HCT116 (cell line): ENCODE data around the gene MEIOC. TPM values are rescaled to one million over a fixed set of nuclear protein-coding genes. Genes with fewer than 3 reads are reported as not detected.

Source experiments
- ATAC-seq: fragments of 200-7000 bp; cut with Tn5 transposase; 2 replicates; pipeline ENCODE4 v1.9.1; 2020; ENCODE audit warnings: mild to moderate bottlenecking, moderate library complexity
- BruUV-seq: library from RNA; stranded (reverse); fragments of 400-500 nt; replicated peaks from 2 replicates; lab custom pipeline; 2021; lab: Mats Ljungman, UMichigan
- CTCF ChIA-PET: fragments of 300-600 bp; sonication (Branson Sonifier 250); formaldehyde crosslinking; loops from one replicate; lab custom pipeline; 2021; ENCODE audit warnings: antibody characterized with exemption; lab: Charles Lee
- POLR2A ChIA-PET: fragments of 300-600, 350-600 bp; sonication (Branson Sonifier 250); formaldehyde crosslinking; loops from one replicate; lab custom pipeline; 2021; ENCODE audit warnings: antibody characterized with exemption; lab: Charles Lee
- RAD21 ChIA-PET, 2 experiments: fragments of 300-600 bp; sonication (Branson Sonifier 250); formaldehyde crosslinking; loops; one replicate each; lab custom pipeline; 2023; ENCODE audit warnings: low total read pairs in 2 of 2; ENCODE audit not compliant: uncharacterized antibody in 2 of 2, unreplicated experiment in 2 of 2, low non-redundant PET in 1 of 2; lab: Charles Lee
- DNase-seq: peaks from one replicate; pipeline ENCODE4 v3.0.0-alpha.2; 2010; ENCODE audit warnings: low read depth, low spot score
- H2AFZ ChIP-seq: fragments of 200-600 bp; shearing (Covaris generic), sonication (generic); 2 replicates; pipeline ENCODE4 v1.6.1; 2017; ENCODE audit warnings: low read depth, mixed run types, mixed read lengths, antibody characterized with exemption, low read length; ENCODE audit not compliant: poor library complexity, severe bottlenecking
- H3K27ac ChIP-seq: 2 replicates; pipeline ENCODE4 v1.5.1; 2012; ENCODE audit warnings: low read depth, low read length
- H3K27me3 ChIP-seq: fragments of 200-600 bp; sonication (generic); 2 replicates; pipeline ENCODE4 v1.6.1; 2016; ENCODE audit warnings: mixed run types, low read length, mixed read lengths; ENCODE audit not compliant: insufficient read depth
- H3K36me3 ChIP-seq, 2 experiments: fragments of 200-500 bp in 1 of 2; fragments of 200-600 bp in 1 of 2; sonication (Bioruptor generic) in 1 of 2; sonication (generic) in 1 of 2; 2 replicates each; pipeline versions ENCODE4 v1.5.1 to v1.6.1; 2014 to 2016; ENCODE audit warnings: low read length in 2 of 2, inconsistent platforms in 1 of 2, mixed read lengths in 1 of 2, mixed run types in 1 of 2; ENCODE audit not compliant: insufficient read depth in 2 of 2, control insufficient read depth in 1 of 2
- H3K4me1 ChIP-seq, 2 experiments: fragments of 200-600 bp in 1 of 2; sonication (generic) in 1 of 2; 2 replicates each; pipeline versions ENCODE4 v1.5.1 to v1.6.1; 2012 to 2017; ENCODE audit warnings: low read length in 2 of 2, inconsistent platforms in 1 of 2, mild to moderate bottlenecking in 1 of 2, mixed read lengths in 1 of 2, mixed run types in 1 of 2, moderate library complexity in 1 of 2; ENCODE audit not compliant: insufficient read depth in 2 of 2, control insufficient read depth in 1 of 2
- H3K4me2 ChIP-seq: fragments of 200-600 bp; sonication (generic); 2 replicates; pipeline ENCODE4 v1.6.1; 2017; ENCODE audit warnings: mixed run types, low read length, mixed read lengths
- H3K4me3 ChIP-seq, 2 experiments: fragments of 200-600 bp in 1 of 2; sonication (generic) in 1 of 2; replicated peaks in 1 of 2; 2 replicates each; pipeline ENCODE4 v1.5.1; 2011 to 2016; ENCODE audit warnings: low read length in 2 of 2, control low read depth in 1 of 2, low read depth in 1 of 2, mild to moderate bottlenecking in 1 of 2, mixed read lengths in 1 of 2, mixed run types in 1 of 2
- H3K79me2 ChIP-seq: fragments of 200-600 bp; sonication (generic); 2 replicates; pipeline ENCODE4 v1.6.1; 2017; ENCODE audit warnings: mild to moderate bottlenecking, mixed run types, low read length, moderate library complexity, mixed read lengths; ENCODE audit not compliant: insufficient read depth
- H3K9ac ChIP-seq: fragments of 200-600 bp; sonication (generic); 2 replicates; pipeline ENCODE4 v1.6.1; 2016; ENCODE audit warnings: low read length, mixed read lengths
- H3K9me2 ChIP-seq: fragments of 200-600 bp; sonication (generic), shearing (Covaris generic); 2 replicates; pipeline ENCODE4 v1.6.1; 2017; ENCODE audit warnings: mixed run types, mild to moderate bottlenecking, moderate library complexity; ENCODE audit not compliant: insufficient read depth
- H3K9me3 ChIP-seq, 2 experiments: fragments of 200-500 bp in 1 of 2; fragments of 200-600 bp in 1 of 2; sonication (Bioruptor generic) in 1 of 2; sonication (generic) in 1 of 2; 2 replicates each; pipeline ENCODE4 v1.6.1; 2014 to 2017; ENCODE audit warnings: low read length in 2 of 2, mixed read lengths in 2 of 2, inconsistent platforms in 1 of 2, low read depth in 1 of 2, mild to moderate bottlenecking in 1 of 2, mixed run types in 1 of 2, moderate library complexity in 1 of 2; ENCODE audit not compliant: control insufficient read depth in 1 of 2, insufficient read depth in 1 of 2
- H4K20me1 ChIP-seq: fragments of 200-600 bp; sonication (generic), shearing (Covaris generic); 2 replicates; pipeline ENCODE4 v1.6.1; 2017; ENCODE audit warnings: mixed run types, mild to moderate bottlenecking, moderate library complexity; ENCODE audit not compliant: insufficient read depth
- CTCF ChIP-seq, 3 experiments: fragments of 200-600 bp in 1 of 3; sonication (generic) in 1 of 3; IDR thresholded peaks in 2 of 3; conservative IDR thresholded peaks in 1 of 3; 2 replicates each; pipeline ENCODE4 v1.5.1; 2012 to 2017; ENCODE audit warnings: low read depth in 2 of 3, low read length in 2 of 3, antibody characterized with exemption in 1 of 3, borderline replicate concordance in 1 of 3, control low read depth in 1 of 3, mild to moderate bottlenecking in 1 of 3, mixed read lengths in 1 of 3, mixed run types in 1 of 3, moderate library complexity in 1 of 3; ENCODE audit not compliant: insufficient read depth in 1 of 3
- EZH2phosphoT487 ChIP-seq: fragments of 200-600 bp; IDR thresholded peaks from 2 replicates; pipeline ENCODE4 v1.6.1; 2018; ENCODE audit warnings: antibody characterized with exemption, borderline replicate concordance
- JUND ChIP-seq: IDR thresholded peaks from 2 replicates; pipeline ENCODE4 v1.6.1; 2012
- MAX ChIP-seq: IDR thresholded peaks from 2 replicates; pipeline ENCODE4 v1.6.1; 2012
- POLR2AphosphoS5 ChIP-seq: IDR thresholded peaks from 2 replicates; pipeline ENCODE4 v1.6.1; 2011; ENCODE audit warnings: mild to moderate bottlenecking, low read depth, low read length, moderate library complexity
- RAD21 ChIP-seq: IDR thresholded peaks from 2 replicates; pipeline ENCODE4 v1.6.1; 2012; ENCODE audit warnings: low read depth, mild to moderate bottlenecking
- ZNF274 ChIP-seq: fragments of 200-500 bp; sonication (Bioruptor generic); IDR thresholded peaks from 2 replicates; pipeline ENCODE4 v1.6.1; 2014; ENCODE audit warnings: mild to moderate bottlenecking, low read depth, low read length, inconsistent platforms
- intact Hi-C: fragments of 100-400 bp; cut with micrococcal nuclease; formaldehyde crosslinking; loops from 2 replicates; pipeline ENCODE4 v1.10.0; 2022
- total RNA-seq: library from RNA; stranded (reverse); gene quantifications from one replicate; pipeline ENCODE4 v1.2.1, GENCODE V29; 2021; ENCODE audit not compliant: unreplicated experiment

The MEIOC gene
- total RNA-seq, 1 experiment from 2014 or later: not detected

GRCh38 chr17:44653954-44654353 is 2.3 kb upstream of the MEIOC start:
- ChIA-PET CTCF (no interaction called here), POLR2A (no interaction called here), RAD21 (no interaction called here)
- Histone ChIP-seq H3K4me3 (no peak overlapping the region), H3K9ac (no peak overlapping the region), H4K20me1 (no peaks in the 10 kb centered on the region), H3K9me3 (no peaks in the 10 kb centered on the region), H3K9me2 (no peaks in the 10 kb centered on the region), H3K79me2 (no peaks in the 10 kb centered on the region), H3K4me1 (no peaks in the 10 kb centered on the region), H2AFZ (no peak overlapping the region), H3K36me3 (no peaks in the 10 kb centered on the region), H3K27me3 (no peaks in the 10 kb centered on the region), H3K27ac (no peak overlapping the region), H3K4me2 (no peak overlapping the region)
- DNase-seq: no peak
- intact Hi-C loops: no loop called here
- no TSS peak for BruUV-seq
- no peak for ATAC-seq
- TF ChIP-seq ZNF274: no peak
- no peak for TF ChIP-seq JUND
- TF ChIP-seq RAD21: no peak
- no peak for TF ChIP-seq POLR2AphosphoS5
- TF ChIP-seq, all 23 proteins: peak for 0

- Histone ChIP-seq H3K4me1 (no peaks in the 10 kb centered on the region), H2AFZ (no peak overlapping the region), H3K9me2 (no peaks in the 10 kb centered on the region), H3K79me2 (no peaks in the 10 kb centered on the region), H4K20me1 (no peaks in the 10 kb centered on the region), H3K36me3 (no peaks in the 10 kb centered on the region), H3K27me3 (no peaks in the 10 kb centered on the region), H3K9me3 (no peaks in the 10 kb centered on the region), H3K27ac (no peak overlapping the region), H3K9ac (no peak overlapping the region), H3K4me3 (no peak overlapping the region), H3K4me2 (no peak overlapping the region)
- no peak for TF ChIP-seq EZH2phosphoT487
- no peak for TF ChIP-seq POLR2AphosphoS5
- no peak for TF ChIP-seq CTCF (IDR thresholded peaks at IDR 0.05 in 2 of 3, conservative IDR thresholded peaks at IDR 0.05 in 1 of 3; ENCODE audit: borderline replicate concordance in 1 of 3, insufficient read depth in 1 of 3, low read depth in 2 of 3, low read length in 2 of 3)
- TF ChIP-seq MAX: no peak
- TF ChIP-seq RAD21: no peak
- intact Hi-C loops: no loop called here
- POLR2A ChIA-PET: no interaction called here
- BruUV-seq: no TSS peak
- ATAC-seq (no peak), DNase-seq (no peak)
- CTCF ChIA-PET: no interaction called here
- RAD21 ChIA-PET: no interaction called here
Measured at GRCh38 chr17:44661835-44662234, 5.6 kb downstream of the MEIOC start.
